ENCODE results near the gene DNASE1L1. TPM values are rescaled to one million over a fixed set of nuclear protein-coding genes. Genes with fewer than 3 reads are reported as not detected.

Gene DNASE1L1
- total RNA-seq, 1 donor from 2014 or later: 15.3 TPM

DNA sequence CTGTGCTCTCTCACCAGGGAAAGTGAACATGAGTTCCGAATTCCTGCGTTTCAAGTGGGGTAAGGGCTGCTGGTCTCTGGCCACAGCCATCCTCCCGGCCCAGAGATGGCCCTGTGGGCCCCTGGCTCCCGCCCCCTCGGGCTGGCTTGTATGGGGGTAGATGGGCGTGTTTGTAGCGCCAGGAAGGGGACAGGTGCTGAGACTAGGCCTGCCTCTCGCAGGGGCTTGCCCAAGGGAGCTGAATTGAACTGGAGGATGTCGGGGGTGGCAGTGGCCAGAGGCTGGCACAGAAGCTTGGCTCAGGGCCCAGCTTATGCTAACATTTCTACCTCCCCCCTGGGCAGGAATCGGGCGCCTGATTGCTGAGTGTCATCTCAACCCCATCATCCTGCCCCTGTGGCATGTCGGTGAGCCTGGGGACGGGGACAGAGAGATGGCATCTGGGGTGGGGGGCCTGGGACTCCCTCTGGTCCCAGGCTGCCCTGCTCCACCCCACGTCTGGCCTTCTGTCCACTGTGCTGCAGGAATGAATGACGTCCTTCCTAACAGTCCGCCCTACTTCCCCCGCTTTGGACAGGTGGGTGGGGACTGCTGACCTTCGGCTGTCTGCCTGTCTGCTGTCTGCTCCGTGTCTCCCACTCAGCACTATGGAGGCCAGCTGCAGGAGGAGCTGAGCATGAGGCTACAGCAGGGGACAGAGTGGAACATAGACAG is 10.8 kb upstream of the DNASE1L1 start:
- DNase-seq (no peak), ATAC-seq (ENCODE audit: low read depth) (no peak)
- TF ChIP-seq, protein P1, sequence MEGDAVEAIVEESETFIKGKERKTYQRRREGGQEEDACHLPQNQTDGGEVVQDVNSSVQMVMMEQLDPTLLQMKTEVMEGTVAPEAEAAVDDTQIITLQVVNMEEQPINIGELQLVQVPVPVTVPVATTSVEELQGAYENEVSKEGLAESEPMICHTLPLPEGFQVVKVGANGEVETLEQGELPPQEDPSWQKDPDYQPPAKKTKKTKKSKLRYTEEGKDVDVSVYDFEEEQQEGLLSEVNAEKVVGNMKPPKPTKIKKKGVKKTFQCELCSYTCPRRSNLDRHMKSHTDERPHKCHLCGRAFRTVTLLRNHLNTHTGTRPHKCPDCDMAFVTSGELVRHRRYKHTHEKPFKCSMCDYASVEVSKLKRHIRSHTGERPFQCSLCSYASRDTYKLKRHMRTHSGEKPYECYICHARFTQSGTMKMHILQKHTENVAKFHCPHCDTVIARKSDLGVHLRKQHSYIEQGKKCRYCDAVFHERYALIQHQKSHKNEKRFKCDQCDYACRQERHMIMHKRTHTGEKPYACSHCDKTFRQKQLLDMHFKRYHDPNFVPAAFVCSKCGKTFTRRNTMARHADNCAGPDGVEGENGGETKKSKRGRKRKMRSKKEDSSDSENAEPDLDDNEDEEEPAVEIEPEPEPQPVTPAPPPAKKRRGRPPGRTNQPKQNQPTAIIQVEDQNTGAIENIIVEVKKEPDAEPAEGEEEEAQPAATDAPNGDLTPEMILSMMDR (IDR thresholded peaks at IDR 0.05): no peak
- POLR2A ChIA-PET: interaction anchor here (0.7 to 2.0 kb wide), 6 partner anchors 9 to 58 kb away, joined by 3 to 9 read pairs (median 4); partner anchors contain the start of genes ATP6AP1 and DNASE1L1
- H3K27me3 Mint-ChIP-seq: no peaks in the 10 kb centered on the region
- H3K4me1 Mint-ChIP-seq: peaks cover 10% of the 10 kb centered on the region
- CTCF ChIA-PET: interaction anchor here (1.1 kb wide), 1 partner anchor 9 kb away, joined by 3 read pairs; the partner anchor contains the start of gene ATP6AP1
- H3K4me3 Mint-ChIP-seq: no peak overlapping the region
- intact Hi-C loops (cut with micrococcal nuclease): no loop called here
- H3K36me3 Mint-ChIP-seq (ENCODE audit: low read depth): peaks cover 2% of the 10 kb centered on the region
- H3K9me3 Mint-ChIP-seq: no peaks in the 10 kb centered on the region
- H3K27ac Mint-ChIP-seq: no peak overlapping the region

DNA sequence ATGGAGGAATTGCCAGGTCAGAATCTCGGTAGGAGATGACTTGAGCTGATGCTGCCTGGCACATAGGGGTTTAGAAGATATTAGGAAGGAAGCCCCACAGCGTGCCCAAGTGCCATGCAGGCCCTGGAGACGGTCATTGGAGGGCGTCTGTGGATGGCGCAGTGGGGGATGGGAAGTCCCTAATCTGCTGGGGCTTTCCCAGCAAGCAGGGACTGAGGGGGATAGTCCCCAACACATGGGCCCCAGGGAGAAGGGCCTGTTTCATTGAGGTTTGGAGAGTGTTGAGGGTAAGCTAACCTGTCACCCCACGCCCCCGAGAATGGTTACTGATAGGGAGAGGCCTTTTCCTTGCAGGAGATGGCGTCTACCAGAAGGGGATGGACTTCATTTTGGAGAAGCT is 10.1 kb upstream of the DNASE1L1 start:
- intact Hi-C loops (cut with micrococcal nuclease): no loop called here
- TF ChIP-seq, protein P1 (IDR thresholded peaks at IDR 0.05): no peak
- no peak for DNase-seq
- Mint-ChIP-seq H3K9me3 (no peaks in the 10 kb centered on the region), H3K4me1 (peaks cover 10% of the 10 kb centered on the region), H3K27me3 (no peaks in the 10 kb centered on the region), H3K4me3 (peak overlapping the region; percentile 1), H3K36me3 (ENCODE audit: low read depth) (peaks cover 2% of the 10 kb centered on the region), H3K27ac (no peak overlapping the region)
- CTCF ChIA-PET: interaction anchor here (1.1 kb wide), 1 partner anchor 10 kb away, joined by 3 read pairs; the partner anchor contains the start of gene ATP6AP1
- peak; percentile 89 for ATAC-seq (ENCODE audit: low read depth)
- POLR2A ChIA-PET: interaction anchor here (0.7 to 2.0 kb wide), 7 partner anchors 10 to 59 kb away, joined by 3 to 9 read pairs (median 3); partner anchors contain the start of genes ATP6AP1, DNASE1L1 and RPL10

DNA sequence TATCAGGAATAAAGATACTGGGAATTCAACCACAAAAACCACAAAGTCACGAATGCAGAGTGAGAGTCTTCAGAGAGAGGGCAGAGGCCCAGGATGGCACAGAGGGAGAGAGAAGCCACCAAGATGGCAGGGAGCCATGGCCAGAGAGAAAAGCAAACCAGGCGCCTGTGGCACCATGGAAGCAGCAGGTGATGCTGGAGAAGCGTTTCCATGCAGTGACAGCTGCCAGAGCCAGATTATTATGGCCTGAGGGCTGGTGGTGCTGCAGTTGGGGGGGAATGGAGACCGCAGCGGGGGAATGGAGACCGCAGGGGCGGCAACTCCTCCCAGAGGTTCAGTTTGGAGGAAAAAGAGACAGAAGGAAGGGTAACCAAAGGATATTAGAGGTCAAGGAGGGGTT is 8.1 kb upstream of the DNASE1L1 start:
- H3K27ac Mint-ChIP-seq: no peak overlapping the region

DNA sequence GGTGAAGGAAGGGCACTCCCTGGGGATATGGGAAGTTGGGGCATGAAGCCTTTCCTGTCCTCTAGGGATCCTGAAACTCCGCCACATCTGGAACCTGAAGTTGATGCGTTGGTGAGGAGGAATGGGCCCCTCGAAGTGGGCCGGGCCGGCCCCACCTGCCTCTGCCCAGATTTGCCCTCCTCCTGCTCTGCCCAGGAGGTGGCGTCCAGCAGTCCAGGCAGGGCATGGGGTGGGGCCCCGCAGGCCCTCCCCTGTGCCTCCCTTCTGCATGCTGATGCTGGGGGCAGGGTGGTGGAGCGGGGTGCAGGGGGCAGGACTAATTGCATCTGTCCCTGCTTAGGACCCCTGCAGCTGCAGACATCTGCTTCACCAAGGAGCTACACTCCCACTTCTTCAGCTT is 4.1 kb upstream of the DNASE1L1 start:
- Mint-ChIP-seq H3K4me1 (peaks cover 24% of the 10 kb centered on the region), H3K27ac (peak overlapping the region; percentile 79), H3K36me3 (ENCODE audit: low read depth) (peaks cover 7% of the 10 kb centered on the region), H3K27me3 (no peaks in the 10 kb centered on the region), H3K4me3 (peak overlapping the region; percentile 77), H3K9me3 (no peaks in the 10 kb centered on the region)
- CTCF ChIA-PET: no interaction called here
- ATAC-seq (ENCODE audit: low read depth): no peak
- POLR2A ChIA-PET: interaction anchor here (2.1 to 7.3 kb wide), 3 partner anchors 15 kb away, joined by 9 to 125 read pairs (median 18); partner anchors contain the start of genes ATP6AP1 and RPL10
- TF ChIP-seq, protein P1 (IDR thresholded peaks at IDR 0.05): no peak
- intact Hi-C loops (cut with micrococcal nuclease): no loop called here
- DNase-seq: no peak

More for the DNA sequence above, 8.1 kb upstream of the DNASE1L1 start:
- peaks cover 7% of the 10 kb centered on the region for H3K36me3 Mint-ChIP-seq (ENCODE audit: low read depth)
- no peak overlapping the region for H3K4me3 Mint-ChIP-seq
- ChIA-PET CTCF (no interaction called here), POLR2A (no interaction called here)
- no peak for ATAC-seq (ENCODE audit: low read depth)
- intact Hi-C loops (cut with micrococcal nuclease): no loop called here
- TF ChIP-seq, protein P1 (IDR thresholded peaks at IDR 0.05): no peak
- no peaks in the 10 kb centered on the region for H3K27me3 Mint-ChIP-seq
- H3K9me3 Mint-ChIP-seq: no peaks in the 10 kb centered on the region
- H3K4me1 Mint-ChIP-seq: peaks cover 16% of the 10 kb centered on the region
- no peak for DNase-seq

DNA sequence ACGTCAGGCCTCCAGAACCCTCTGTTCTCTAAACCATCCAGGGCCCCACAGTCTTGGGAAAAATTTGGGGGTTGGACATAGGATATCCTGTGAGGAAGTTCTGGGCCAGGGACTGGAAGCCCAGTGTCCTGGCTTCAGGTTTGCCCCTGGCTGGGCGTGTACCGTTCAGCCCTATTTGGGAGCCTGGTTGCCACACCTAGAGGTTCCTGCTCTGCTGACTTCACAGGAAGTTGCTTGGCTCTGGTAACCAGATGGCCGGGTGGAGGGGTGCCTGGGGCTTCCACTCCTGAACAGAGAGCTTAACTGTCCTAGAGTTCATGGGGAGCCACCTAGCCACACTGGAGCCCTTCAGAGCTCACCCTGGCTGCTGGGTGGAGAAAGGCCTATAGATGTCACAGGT is 3.4 kb upstream of the DNASE1L1 start:
- POLR2A ChIA-PET: interaction anchor here (0.7 to 7.3 kb wide), 13 partner anchors 14 to 131 kb away, joined by 3 to 125 read pairs (median 4); partner anchors contain the start of genes ATP6AP1, EMD, FAM50A and LAGE3
- peaks cover 7% of the 10 kb centered on the region for H3K36me3 Mint-ChIP-seq (ENCODE audit: low read depth)
- H3K9me3 Mint-ChIP-seq: no peaks in the 10 kb centered on the region
- peaks cover 24% of the 10 kb centered on the region for H3K4me1 Mint-ChIP-seq
- H3K4me3 Mint-ChIP-seq: peak overlapping the region; percentile 77
- ATAC-seq (ENCODE audit: low read depth) (peak; percentile 43), DNase-seq (no peak)
- CTCF ChIA-PET: no interaction called here
- TF ChIP-seq, protein P1 (IDR thresholded peaks at IDR 0.05): no peak
- intact Hi-C loops (cut with micrococcal nuclease): loop anchor here (1.0 kb wide), 1 partner anchor 16 kb away; the partner anchor contains the start of gene ATP6AP1
- no peaks in the 10 kb centered on the region for H3K27me3 Mint-ChIP-seq
- peak overlapping the region; percentile 79 for H3K27ac Mint-ChIP-seq

Measured in activated B cell treated with CpG ODN at 0.5 μM for 24 hours (primary cell).